GM12878 (cell line): Measurements from ENCODE around the gene CASR. TPM values are rescaled to one million over a fixed set of nuclear protein-coding genes. Genes with fewer than 3 reads are reported as not detected.

ENCODE experiments used
- ATAC-seq: fragments of 200-7000 bp; cut with Tn5 transposase; 3 replicates; pipeline ENCODE4 v1.9.1; 2020; ENCODE audit warnings: mild to moderate bottlenecking, moderate library complexity
- BruUV-seq: library from RNA; stranded (reverse); fragments of 400-500 nt; replicated peaks from 2 replicates; lab custom pipeline; 2021; lab: Mats Ljungman, UMichigan
- CTCF ChIA-PET: fragments of 300-600 bp; sonication (Branson Sonifier 250); formaldehyde crosslinking; extraction: SDS; loops from one replicate; lab custom pipeline; 2021; ENCODE audit warnings: inconsistent platforms; lab: Yijun Ruan, JAX
- POLR2A ChIA-PET: fragments of 350-600 bp; formaldehyde crosslinking; extraction: SDS; loops from one replicate; lab custom pipeline; 2021; ENCODE audit warnings: inconsistent platforms; lab: Charles Lee
- RAD21 ChIA-PET: fragments of 300-600 bp; sonication (Branson Sonifier 250); formaldehyde crosslinking; loops from one replicate; lab custom pipeline; 2023; ENCODE audit warnings: antibody characterized with exemption; ENCODE audit not compliant: unreplicated experiment; lab: Charles Lee
- SMC1A ChIA-PET: fragments of 300-600 bp; sonication (Branson Sonifier 250); formaldehyde crosslinking; loops from one replicate; lab custom pipeline; 2023; ENCODE audit not compliant: unreplicated experiment, uncharacterized antibody; lab: Charles Lee
- DNase-seq: peaks from one replicate; pipeline ENCODE4 v3.0.0-alpha.2; 2011; ENCODE audit warnings: low read depth, low spot score
- FAIRE-seq: peaks from 3 replicates; lab custom pipeline; 2011; peaks lifted over from hg19 to GRCh38; lab: Jason Lieb, UNC
- H2AFZ ChIP-seq: 2 replicates; pipeline ENCODE4 v1.6.0; 2011; ENCODE audit warnings: low read depth, low read length, control low read depth; ENCODE audit not compliant: control insufficient read depth
- H3K27ac ChIP-seq: 2 replicates; pipeline ENCODE4 v1.5.1; 2011; ENCODE audit warnings: control low read depth; ENCODE audit not compliant: control insufficient read depth, insufficient read depth
- H3K27me3 ChIP-seq, 2 experiments: replicated peaks in 1 of 2; 2 replicates each; pipeline versions ENCODE4 v1.6.0 to v1.6.1; 2011; ENCODE audit warnings: low read length in 1 of 2; ENCODE audit not compliant: control insufficient read depth in 2 of 2, insufficient read depth in 2 of 2
- H3K36me3 ChIP-seq, 2 experiments: 2 replicates each; pipeline ENCODE4 v1.5.1; 2011; ENCODE audit warnings: low read length in 1 of 2; ENCODE audit not compliant: control insufficient read depth in 2 of 2, insufficient read depth in 2 of 2
- H3K4me1 ChIP-seq: 2 replicates; pipeline ENCODE4 v1.6.1; 2011; ENCODE audit warnings: mild to moderate bottlenecking, low read length, moderate library complexity, mixed read lengths; ENCODE audit not compliant: control insufficient read depth, insufficient read depth
- H3K4me2 ChIP-seq: 2 replicates; pipeline ENCODE4 v1.6.0; 2011; ENCODE audit warnings: control low read depth; ENCODE audit not compliant: control insufficient read depth, insufficient read depth
- H3K4me3 ChIP-seq: fragments of 200-600 bp; sonication (generic); 2 replicates; pipeline ENCODE4 v1.5.1; 2016
- H3K79me2 ChIP-seq: 2 replicates; pipeline ENCODE4 v1.6.0; 2011; ENCODE audit warnings: low read length; ENCODE audit not compliant: control insufficient read depth, insufficient read depth
- H3K9ac ChIP-seq: 2 replicates; pipeline ENCODE4 v1.8.0; 2011; ENCODE audit warnings: low read length, control low read depth, mixed read lengths; ENCODE audit not compliant: control insufficient read depth, insufficient read depth
- H3K9me3 ChIP-seq: replicated peaks from 3 replicates; pipeline ENCODE4 v1.5.1; 2011; ENCODE audit warnings: mild to moderate bottlenecking, low read length; ENCODE audit not compliant: control insufficient read depth, insufficient read depth
- H4K20me1 ChIP-seq: 2 replicates; pipeline ENCODE4 v1.6.0; 2011; ENCODE audit not compliant: control insufficient read depth, insufficient read depth
- BCL11A ChIP-seq: IDR thresholded peaks from 2 replicates; pipeline ENCODE4 v1.6.1; 2011; ENCODE audit warnings: low read depth, low read length
- CHD2 ChIP-seq: IDR thresholded peaks from 2 replicates; pipeline ENCODE4 v1.6.1; 2011; ENCODE audit warnings: low read depth, low read length, improper control_type of control experiment, borderline replicate concordance
- FOXM1 ChIP-seq: IDR thresholded peaks from 2 replicates; pipeline ENCODE4 v1.6.1; 2012; ENCODE audit warnings: low read depth, mild to moderate bottlenecking, inconsistent platforms, low read length, moderate library complexity
- NFYA ChIP-seq: IDR thresholded peaks from 2 replicates; pipeline ENCODE4 v1.6.1; 2011; ENCODE audit warnings: low read depth, mild to moderate bottlenecking, low read length, improper control_type of control experiment, borderline replicate concordance
- POU2F2 ChIP-seq: IDR thresholded peaks from 3 replicates; pipeline ENCODE4 v1.6.1; 2011; ENCODE audit warnings: low read depth, mild to moderate bottlenecking, low read length, borderline replicate concordance
- SMC3 ChIP-seq: IDR thresholded peaks from 2 replicates; pipeline ENCODE4 v1.6.1; 2011; ENCODE audit warnings: low read length, improper control_type of control experiment, borderline replicate concordance
- ZBTB33 ChIP-seq: fragments of 450-650 bp; IDR thresholded peaks from 2 replicates; pipeline ENCODE4 v1.6.1; 2017; ENCODE audit warnings: mild to moderate bottlenecking
- WGBS: methylation state at CpG from one replicate; pipeline ENCODE4 v1.1.6; 2016; ENCODE audit warnings: low lambda C conversion rate; ENCODE audit not compliant: insufficient replicate concordance, insufficient coverage; ENCODE audit errors: missing lambda C conversion rate; 5-methylcytosine and 5-hydroxymethylcytosine counted together
- in situ Hi-C: fragments of 300-500 bp; cut with MboI; formaldehyde crosslinking; loops from 9 replicates; pipeline ENCODE4 v1.14.3; 2018; ENCODE audit warnings: mixed read lengths
- intact Hi-C: fragments of 100-400 bp; cut with micrococcal nuclease; formaldehyde crosslinking; loops from one replicate; pipeline ENCODE4 v1.14.2; 2022; ENCODE audit not compliant: unreplicated experiment
- polyA plus RNA-seq, 11 experiments: library from polyadenylated mRNA; depleted of rRNA in 4 of 11; unstranded in 6 of 11; stranded (reverse) in 5 of 11; fragments of >200 nt; fragmentation: Nextera tagmentation in 4 of 11; fragmentation: Illumina TruSeq in 1 of 11; extraction: Ambion mirVana in 4 of 11; extraction: Trizol in 1 of 11; gene quantifications; 1 replicate in 1 of 11; 2 replicates in 10 of 11; pipeline versions ENCODE4 v1.2.1 to v1.2.3, GENCODE V29; 2011 to 2016; ENCODE audit warnings: inconsistent platforms in 2 of 11, missing spikeins in 2 of 11, low read depth in 1 of 11
- total RNA-seq, 4 experiments: library from RNA; depleted of rRNA in 3 of 4; stranded (reverse); fragments of >200 nt in 3 of 4; fragmentation: Illumina TruSeq in 1 of 4; extraction: Trizol in 1 of 4; gene quantifications; 2 replicates each; pipeline versions ENCODE4 v1.2.1 to v1.2.3, GENCODE V29; 2013 to 2021
- TF ChIP-seq, protein P1 (sequence below), 3 experiments: IDR thresholded peaks in 2 of 3; conservative IDR thresholded peaks in 1 of 3; 2 replicates each; pipeline ENCODE4 v1.5.1; 2011; ENCODE audit warnings: low read depth in 3 of 3, low read length in 3 of 3, mild to moderate bottlenecking in 3 of 3, control low read depth in 2 of 3, moderate library complexity in 2 of 3, inconsistent platforms in 1 of 3, mixed read lengths in 1 of 3; ENCODE audit not compliant: control insufficient read depth in 2 of 3, insufficient read depth in 1 of 3; ENCODE audit errors: extremely low read depth in 1 of 3
- TF ChIP-seq, protein P2 (sequence below): fragments of 450-650 bp; formaldehyde crosslinking; IDR thresholded peaks from 2 replicates; pipeline ENCODE4 v1.5.0; 2022; ENCODE audit warnings: mild to moderate bottlenecking, missing genetic modification characterization

CASR gene
- total and polyA plus RNA-seq, 10 of the 15 experiments (the other 5 are each of a cell fraction or from before 2014, with no cell fraction given): 0.04 to 0.37 (median 0.11) TPM

GRCh38 chr3:122305818-122306621, 122.6 kb downstream of the CASR start:
- Histone ChIP-seq H3K9me3 (no peaks in the 10 kb centered on the region), H3K4me2 (no peak overlapping the region), H3K4me1 (peaks cover 30% of the 10 kb centered on the region), H3K27me3 (no peaks in the 10 kb centered on the region), H2AFZ (peak overlapping the region; percentile 37), H3K4me3 (no peak overlapping the region), H3K36me3 (no peaks in the 10 kb centered on the region), H3K27ac (no peak overlapping the region), H3K79me2 (no peaks in the 10 kb centered on the region), H3K9ac (no peak overlapping the region), H4K20me1 (no peaks in the 10 kb centered on the region)
- ChIA-PET SMC1A (interaction anchor here (0.6 to 10.0 kb wide), 46 partner anchors 8 to 761 kb away, joined by 3 to 204 read pairs (median 8); partner anchors contain the start of genes CSTA, FAM162A, MIX23 and POLQ), CTCF (interaction anchor here (0.6 to 7.4 kb wide), 55 partner anchors 9 to 764 kb away, joined by 3 to 192 read pairs (median 5); partner anchors contain the start of genes CSTA, FAM162A, MIX23 and POLQ), POLR2A (interaction anchor here (0.6 to 3.0 kb wide), 18 partner anchors 9 to 573 kb away, joined by 3 to 26 read pairs (median 4); partner anchors contain the start of genes FAM162A and MIX23), RAD21 (interaction anchor here (0.6 to 5.4 kb wide), 46 partner anchors 9 to 760 kb away, joined by 3 to 114 read pairs (median 4); partner anchors contain the start of genes CSTA, FAM162A, MIX23 and POLQ)
- no TSS peak for BruUV-seq
- FAIRE-seq (no peak), ATAC-seq (peak; percentile 93), DNase-seq (no peak)
- in situ Hi-C loops (no loop called here), intact Hi-C loops (loop anchor here (1.0 to 5.0 kb wide), 3 partner anchors 17 to 76 kb away; partner anchors contain the start of genes FAM162A and MIX23)
- 31% methylated on average over 3 of the region's 3 CpGs for WGBS
- TF ChIP-seq CHD2 (no peak), ZBTB33 (no peak), BCL11A (no peak), NFYA (no peak), SMC3 (peak; percentile 37; the same call in 1 of the 2 replicates), POU2F2 (no peak), FOXM1 (no peak)
- TF ChIP-seq, protein P1, sequence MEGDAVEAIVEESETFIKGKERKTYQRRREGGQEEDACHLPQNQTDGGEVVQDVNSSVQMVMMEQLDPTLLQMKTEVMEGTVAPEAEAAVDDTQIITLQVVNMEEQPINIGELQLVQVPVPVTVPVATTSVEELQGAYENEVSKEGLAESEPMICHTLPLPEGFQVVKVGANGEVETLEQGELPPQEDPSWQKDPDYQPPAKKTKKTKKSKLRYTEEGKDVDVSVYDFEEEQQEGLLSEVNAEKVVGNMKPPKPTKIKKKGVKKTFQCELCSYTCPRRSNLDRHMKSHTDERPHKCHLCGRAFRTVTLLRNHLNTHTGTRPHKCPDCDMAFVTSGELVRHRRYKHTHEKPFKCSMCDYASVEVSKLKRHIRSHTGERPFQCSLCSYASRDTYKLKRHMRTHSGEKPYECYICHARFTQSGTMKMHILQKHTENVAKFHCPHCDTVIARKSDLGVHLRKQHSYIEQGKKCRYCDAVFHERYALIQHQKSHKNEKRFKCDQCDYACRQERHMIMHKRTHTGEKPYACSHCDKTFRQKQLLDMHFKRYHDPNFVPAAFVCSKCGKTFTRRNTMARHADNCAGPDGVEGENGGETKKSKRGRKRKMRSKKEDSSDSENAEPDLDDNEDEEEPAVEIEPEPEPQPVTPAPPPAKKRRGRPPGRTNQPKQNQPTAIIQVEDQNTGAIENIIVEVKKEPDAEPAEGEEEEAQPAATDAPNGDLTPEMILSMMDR (IDR thresholded peaks at IDR 0.05 in 2 of 3, conservative IDR thresholded peaks at IDR 0.05 in 1 of 3; ENCODE audit: control insufficient read depth in 2 of 3, extremely low read depth in 1 of 3, insufficient read depth in 1 of 3, low read depth in 3 of 3, low read length in 3 of 3): peak; percentile 30 to 57 (median 35); a peak in 4 of 6 replicates
- TF ChIP-seq, protein P2, sequence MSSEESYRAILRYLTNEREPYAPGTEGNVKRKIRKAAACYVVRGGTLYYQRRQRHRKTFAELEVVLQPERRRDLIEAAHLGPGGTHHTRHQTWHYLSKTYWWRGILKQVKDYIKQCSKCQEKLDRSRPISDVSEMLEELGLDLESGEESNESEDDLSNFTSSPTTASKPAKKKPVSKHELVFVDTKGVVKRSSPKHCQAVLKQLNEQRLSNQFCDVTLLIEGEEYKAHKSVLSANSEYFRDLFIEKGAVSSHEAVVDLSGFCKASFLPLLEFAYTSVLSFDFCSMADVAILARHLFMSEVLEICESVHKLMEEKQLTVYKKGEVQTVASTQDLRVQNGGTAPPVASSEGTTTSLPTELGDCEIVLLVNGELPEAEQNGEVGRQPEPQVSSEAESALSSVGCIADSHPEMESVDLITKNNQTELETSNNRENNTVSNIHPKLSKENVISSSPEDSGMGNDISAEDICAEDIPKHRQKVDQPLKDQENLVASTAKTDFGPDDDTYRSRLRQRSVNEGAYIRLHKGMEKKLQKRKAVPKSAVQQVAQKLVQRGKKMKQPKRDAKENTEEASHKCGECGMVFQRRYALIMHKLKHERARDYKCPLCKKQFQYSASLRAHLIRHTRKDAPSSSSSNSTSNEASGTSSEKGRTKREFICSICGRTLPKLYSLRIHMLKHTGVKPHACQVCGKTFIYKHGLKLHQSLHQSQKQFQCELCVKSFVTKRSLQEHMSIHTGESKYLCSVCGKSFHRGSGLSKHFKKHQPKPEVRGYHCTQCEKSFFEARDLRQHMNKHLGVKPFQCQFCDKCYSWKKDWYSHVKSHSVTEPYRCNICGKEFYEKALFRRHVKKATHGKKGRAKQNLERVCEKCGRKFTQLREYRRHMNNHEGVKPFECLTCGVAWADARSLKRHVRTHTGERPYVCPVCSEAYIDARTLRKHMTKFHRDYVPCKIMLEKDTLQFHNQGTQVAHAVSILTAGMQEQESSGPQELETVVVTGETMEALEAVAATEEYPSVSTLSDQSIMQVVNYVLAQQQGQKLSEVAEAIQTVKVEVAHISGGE: no peak
